CD4-positive, CD25-positive, alpha-beta regulatory T cell (primary cell): Measurements from ENCODE around the gene TP53I11. TPM values are rescaled to one million over a fixed set of nuclear protein-coding genes. Genes with fewer than 3 reads are reported as not detected.

ENCODE experiments used
- polyA plus RNA-seq, 4 donors: library from polyadenylated mRNA; unstranded; fragments of 300-500 nt; fragmentation: Illumina TruSeq; gene quantifications; one replicate each; pipeline ENCODE4 v1.2.3, GENCODE V29; 2021
- total RNA-seq: library from RNA; stranded (reverse); gene quantifications from one replicate; pipeline ENCODE4 v1.2.3, GENCODE V29; 2022

The TP53I11 gene
- total and polyA plus RNA-seq, 5 donors from 2014 or later = 2.0 to 17.4 (median 2.6) TPM

Other genes with a start within 250 kb of the TP53I11 start
- 36.9 TPM for gene TSPAN18, start 223.9 kb downstream of the TP53I11 start, total RNA-seq
- gene TSPAN18, start 223.9 kb downstream of the TP53I11 start, polyA plus RNA-seq = 1 to 10 TPM; 3.2 to 5.9 (median 4.2) TPM
- gene PRDM11, start 195.8 kb upstream of the TP53I11 start, total RNA-seq = 9.0 TPM
- under 1 TPM; 0.37 to 0.97 (median 0.51) TPM for gene PRDM11, start 195.8 kb upstream of the TP53I11 start, polyA plus RNA-seq